Activated CD8-positive, alpha-beta T cell treated with anti-CD3 and anti-CD28 coated beads for 36 hours (primary cell): Measurements from ENCODE around the gene BMPER. TPM values are rescaled to one million over a fixed set of nuclear protein-coding genes. Genes with fewer than 3 reads are reported as not detected.

Experiments
- ATAC-seq: fragments of 200-7000 bp; cut with Tn5 transposase; one replicate; pipeline ENCODE4 v1.10.0; 2021; ENCODE audit warnings: mild to moderate bottlenecking, moderate library complexity
- CTCF ChIA-PET: fragments of 350-600 bp; sonication (Branson Sonifier 250); formaldehyde crosslinking; loops from one replicate; lab custom pipeline; 2021; ENCODE audit warnings: antibody characterized with exemption; lab: Charles Lee
- POLR2A ChIA-PET: fragments of 350-600 bp; sonication (Branson Sonifier 250); formaldehyde crosslinking; loops from one replicate; lab custom pipeline; 2021; ENCODE audit warnings: antibody characterized with exemption; lab: Charles Lee
- DNase-seq: peaks from one replicate; pipeline ENCODE4 v3.0.0-alpha.2; 2020
- H3K27ac Mint-ChIP-seq: one replicate; pipeline ENCODE4 v1.8.0; 2021; ENCODE audit warnings: mild to moderate bottlenecking, mixed read lengths
- H3K27me3 Mint-ChIP-seq: one replicate; pipeline ENCODE4 v1.8.0; 2021; ENCODE audit warnings: mixed read lengths
- H3K36me3 Mint-ChIP-seq: one replicate; pipeline ENCODE4 v1.8.0; 2021; ENCODE audit warnings: low read depth, mixed read lengths
- H3K4me1 Mint-ChIP-seq: one replicate; pipeline ENCODE4 v1.8.0; 2021; ENCODE audit warnings: low read depth, mixed read lengths
- H3K4me3 Mint-ChIP-seq: one replicate; pipeline ENCODE4 v1.8.0; 2021; ENCODE audit warnings: mild to moderate bottlenecking, moderate library complexity, mixed read lengths
- H3K9me3 Mint-ChIP-seq: one replicate; pipeline ENCODE4 v1.8.0; 2021; ENCODE audit warnings: mixed read lengths
- CTCF ChIP-seq: fragments of 200-600 bp; IDR thresholded peaks from one replicate; pipeline ENCODE4 v1.8.0; 2022; ENCODE audit warnings: antibody characterized with exemption, mild to moderate bottlenecking
- intact Hi-C: fragments of 100-400 bp; cut with micrococcal nuclease; formaldehyde crosslinking; loops from one replicate; pipeline ENCODE4 v1.10.0; 2022
- total RNA-seq, 2 experiments: library from RNA; stranded (reverse); gene quantifications; one replicate each; pipeline ENCODE4 v1.2.3, GENCODE V29; 2021

BMPER gene
- total RNA-seq, 2 experiments from 2014 or later: not detected

- ChIA-PET POLR2A (no interaction called here), CTCF (no interaction called here)
- TF ChIP-seq CTCF: no peak
- H3K27ac Mint-ChIP-seq: no peak overlapping the region
- DNase-seq: no peak
- no peak overlapping the region for H3K4me3 Mint-ChIP-seq
- H3K4me1 Mint-ChIP-seq: no peaks in the 10 kb centered on the region
- intact Hi-C loops: no loop called here
- no peaks in the 10 kb centered on the region for H3K36me3 Mint-ChIP-seq
- H3K9me3 Mint-ChIP-seq: no peaks in the 10 kb centered on the region
- H3K27me3 Mint-ChIP-seq: no peaks in the 10 kb centered on the region
- ATAC-seq: no peak
These were observed 248.4 kb downstream of the BMPER start for GRCh38 chr7:34153656-34154270.

- no peak for ATAC-seq
- no peaks in the 10 kb centered on the region for H3K9me3 Mint-ChIP-seq
These were observed 250.0 kb downstream of the BMPER start for GRCh38 chr7:34155220-34155908.

GRCh38 chr7:34156336-34156735 is 251.0 kb downstream of the BMPER start:
- POLR2A ChIA-PET: no interaction called here
- TF ChIP-seq CTCF: no peak
- no peak overlapping the region for H3K4me3 Mint-ChIP-seq
- H3K9me3 Mint-ChIP-seq: peaks cover 2% of the 10 kb centered on the region
- no peaks in the 10 kb centered on the region for H3K4me1 Mint-ChIP-seq
- no peaks in the 10 kb centered on the region for H3K27me3 Mint-ChIP-seq
- CTCF ChIA-PET: no interaction called here
- H3K36me3 Mint-ChIP-seq: no peaks in the 10 kb centered on the region
- H3K27ac Mint-ChIP-seq: no peak overlapping the region
- DNase-seq (no peak), ATAC-seq (no peak)
- intact Hi-C loops: no loop called here

More at GRCh38 chr7:34155220-34155908, 250.0 kb downstream of the BMPER start:
- H3K27ac Mint-ChIP-seq: no peak overlapping the region
- ChIA-PET POLR2A (no interaction called here), CTCF (no interaction called here)
- no peaks in the 10 kb centered on the region for H3K27me3 Mint-ChIP-seq
- no peaks in the 10 kb centered on the region for H3K4me1 Mint-ChIP-seq
- H3K4me3 Mint-ChIP-seq: no peak overlapping the region
- DNase-seq: no peak
- TF ChIP-seq CTCF: no peak
- no peaks in the 10 kb centered on the region for H3K36me3 Mint-ChIP-seq
- intact Hi-C loops: no loop called here

- H3K4me3 Mint-ChIP-seq: no peak overlapping the region
- POLR2A ChIA-PET: no interaction called here
- H3K4me1 Mint-ChIP-seq: no peaks in the 10 kb centered on the region
- CTCF ChIA-PET: no interaction called here
- no peaks in the 10 kb centered on the region for H3K27me3 Mint-ChIP-seq
- TF ChIP-seq CTCF: no peak
- H3K27ac Mint-ChIP-seq: no peak overlapping the region
- H3K36me3 Mint-ChIP-seq: no peaks in the 10 kb centered on the region
- DNase-seq (no peak), ATAC-seq (no peak)
- intact Hi-C loops: no loop called here
- H3K9me3 Mint-ChIP-seq: peaks cover 2% of the 10 kb centered on the region
These were observed 251.8 kb downstream of the BMPER start for GRCh38 chr7:34157137-34157536.

GRCh38 chr7:34158368-34159153 is 253.2 kb downstream of the BMPER start:
- H3K9me3 Mint-ChIP-seq: peaks cover 2% of the 10 kb centered on the region
- ChIA-PET CTCF (no interaction called here), POLR2A (no interaction called here)
- no peaks in the 10 kb centered on the region for H3K4me1 Mint-ChIP-seq
- H3K4me3 Mint-ChIP-seq: no peak overlapping the region
- DNase-seq: no peak
- intact Hi-C loops: no loop called here
- no peaks in the 10 kb centered on the region for H3K36me3 Mint-ChIP-seq
- no peaks in the 10 kb centered on the region for H3K27me3 Mint-ChIP-seq
- no peak overlapping the region for H3K27ac Mint-ChIP-seq
- no peak for ATAC-seq
- TF ChIP-seq CTCF: no peak
